Measurements from ENCODE around the gene SPHK2.
"Not testable (repeated sequence)": the region's sequence is repeated elsewhere in the genome, so short reads cannot be mapped to it uniquely, and the experiment has no call there.

SPHK2 gene

GRCh38 chr19:48676887-48677286 is 57.6 kb downstream of the SPHK2 start:
- no peak for DNase-seq (ENCODE audit: low read depth in 1 of 2, low spot score in 1 of 2)

- no peak for DNase-seq (ENCODE audit: low read depth in 1 of 2, low spot score in 1 of 2)
Measured at GRCh38 chr19:48678201-48678600, 58.9 kb downstream of the SPHK2 start.

GRCh38 chr19:48680006-48680405 is 60.7 kb downstream of the SPHK2 start:
- not testable (repeated sequence) for DNase-seq (ENCODE audit: low read depth in 1 of 2, low spot score in 1 of 2)
